ENCODE measurements around the gene CIAO3.

- TF ChIP-seq, protein P1, sequence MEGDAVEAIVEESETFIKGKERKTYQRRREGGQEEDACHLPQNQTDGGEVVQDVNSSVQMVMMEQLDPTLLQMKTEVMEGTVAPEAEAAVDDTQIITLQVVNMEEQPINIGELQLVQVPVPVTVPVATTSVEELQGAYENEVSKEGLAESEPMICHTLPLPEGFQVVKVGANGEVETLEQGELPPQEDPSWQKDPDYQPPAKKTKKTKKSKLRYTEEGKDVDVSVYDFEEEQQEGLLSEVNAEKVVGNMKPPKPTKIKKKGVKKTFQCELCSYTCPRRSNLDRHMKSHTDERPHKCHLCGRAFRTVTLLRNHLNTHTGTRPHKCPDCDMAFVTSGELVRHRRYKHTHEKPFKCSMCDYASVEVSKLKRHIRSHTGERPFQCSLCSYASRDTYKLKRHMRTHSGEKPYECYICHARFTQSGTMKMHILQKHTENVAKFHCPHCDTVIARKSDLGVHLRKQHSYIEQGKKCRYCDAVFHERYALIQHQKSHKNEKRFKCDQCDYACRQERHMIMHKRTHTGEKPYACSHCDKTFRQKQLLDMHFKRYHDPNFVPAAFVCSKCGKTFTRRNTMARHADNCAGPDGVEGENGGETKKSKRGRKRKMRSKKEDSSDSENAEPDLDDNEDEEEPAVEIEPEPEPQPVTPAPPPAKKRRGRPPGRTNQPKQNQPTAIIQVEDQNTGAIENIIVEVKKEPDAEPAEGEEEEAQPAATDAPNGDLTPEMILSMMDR (IDR thresholded peaks at IDR 0.05), result no peak
- no peak for TF ChIP-seq POLR2A (IDR thresholded peaks at IDR 0.05)
These were observed 22.8 kb upstream of the CIAO3 start for GRCh38 chr16:763369-764183.
